Liver (tissue), 9 donors: ENCODE data around the gene GLIPR2. TPM values are rescaled to one million over a fixed set of nuclear protein-coding genes. Genes with fewer than 3 reads are reported as not detected.

ENCODE experiments used
- DNase-seq: peaks from one replicate; pipeline ENCODE4 v3.0.0-alpha.2; 2017; ENCODE audit warnings: low spot score
- H3K27ac ChIP-seq, 2 donors: one replicate each; pipeline ENCODE4 v1.7.0; 2013; ENCODE audit warnings: inconsistent platforms in 2 of 2, low read length in 2 of 2, control low read depth in 1 of 2, low read depth in 1 of 2, mild to moderate bottlenecking in 1 of 2
- H3K27me3 ChIP-seq, 4 donors: one replicate each; pipeline versions ENCODE4 v1.6.1 to v1.7.0; 2013; ENCODE audit warnings: low read length in 3 of 4, inconsistent platforms in 1 of 4, mild to moderate bottlenecking in 1 of 4, moderate library complexity in 1 of 4; ENCODE audit not compliant: control insufficient read depth in 4 of 4, insufficient read depth in 4 of 4
- H3K36me3 ChIP-seq, 4 donors: one replicate each; pipeline versions ENCODE4 v1.6.1 to v1.7.0; 2013; ENCODE audit warnings: low read length in 3 of 4, mild to moderate bottlenecking in 3 of 4, low read depth in 1 of 4, moderate library complexity in 1 of 4; ENCODE audit not compliant: control insufficient read depth in 4 of 4, insufficient read depth in 3 of 4
- H3K4me1 ChIP-seq, 4 donors: one replicate each; pipeline versions ENCODE4 v1.6.1 to v1.7.0; 2013; ENCODE audit warnings: low read length in 3 of 4, mild to moderate bottlenecking in 3 of 4, moderate library complexity in 1 of 4; ENCODE audit not compliant: control insufficient read depth in 4 of 4, insufficient read depth in 4 of 4
- H3K4me3 ChIP-seq, 3 donors: one replicate each; pipeline versions ENCODE4 v1.6.1 to v1.7.0; 2013; ENCODE audit warnings: low read length in 3 of 3, control low read depth in 1 of 3, low read depth in 1 of 3, mild to moderate bottlenecking in 1 of 3
- H3K9ac ChIP-seq, 2 donors: one replicate each; pipeline ENCODE4 v1.7.0; 2013; ENCODE audit warnings: low read length in 2 of 2, mild to moderate bottlenecking in 2 of 2, moderate library complexity in 2 of 2, control low read depth in 1 of 2, low read depth in 1 of 2
- H3K9me3 ChIP-seq, 4 donors: one replicate each; pipeline versions ENCODE4 v1.6.1 to v1.7.0; 2013; ENCODE audit warnings: low read length in 3 of 4; ENCODE audit not compliant: control insufficient read depth in 4 of 4
- ATF3 ChIP-seq: IDR thresholded peaks from 2 replicates; pipeline ENCODE4 v1.6.1; 2016; ENCODE audit warnings: antibody characterized with exemption
- CTCF ChIP-seq: fragments of 150-350 bp; IDR thresholded peaks from 2 replicates; pipeline ENCODE4 v1.5.1; 2017; ENCODE audit warnings: improper control_type of control experiment, low read depth, low read length; ENCODE audit not compliant: missing input control
- EGR1 ChIP-seq, 2 donors: IDR thresholded peaks; 2 replicates each; pipeline ENCODE4 v1.6.1; 2016 to 2018; ENCODE audit warnings: antibody characterized with exemption in 2 of 2, low read depth in 2 of 2
- FOXA1 ChIP-seq: IDR thresholded peaks from 2 replicates; pipeline ENCODE4 v1.6.1; 2016; ENCODE audit warnings: antibody characterized with exemption
- FOXA2 ChIP-seq: IDR thresholded peaks from 2 replicates; pipeline ENCODE4 v1.6.1; 2016; ENCODE audit warnings: antibody characterized with exemption
- GABPA ChIP-seq, 2 donors: IDR thresholded peaks in 1 of 2; conservative IDR thresholded peaks in 1 of 2; 2 replicates each; pipeline ENCODE4 v1.6.1; 2016; ENCODE audit warnings: antibody characterized with exemption in 2 of 2, mild to moderate bottlenecking in 1 of 2, moderate library complexity in 1 of 2
- HNF4A ChIP-seq, 2 donors: conservative IDR thresholded peaks; 2 replicates each; pipeline ENCODE4 v1.6.1; 2016; ENCODE audit warnings: antibody characterized with exemption in 2 of 2, mild to moderate bottlenecking in 2 of 2
- HNF4G ChIP-seq: IDR thresholded peaks from 2 replicates; pipeline ENCODE4 v1.6.1; 2016; ENCODE audit warnings: antibody characterized with exemption
- JUND ChIP-seq, 2 donors: IDR thresholded peaks; 2 replicates each; pipeline ENCODE4 v1.6.1; 2016; ENCODE audit warnings: antibody characterized with exemption in 2 of 2
- MAX ChIP-seq: IDR thresholded peaks from 2 replicates; pipeline ENCODE4 v1.6.1; 2016; ENCODE audit warnings: antibody characterized with exemption
- NR2F2 ChIP-seq: IDR thresholded peaks from 2 replicates; pipeline ENCODE4 v1.6.1; 2016; ENCODE audit warnings: antibody characterized with exemption
- RAD21 ChIP-seq, 2 donors: IDR thresholded peaks; 2 replicates each; pipeline ENCODE4 v1.6.1; 2016; ENCODE audit warnings: antibody characterized with exemption in 2 of 2, mild to moderate bottlenecking in 2 of 2
- REST ChIP-seq: IDR thresholded peaks from 2 replicates; pipeline ENCODE4 v1.6.1; 2016; ENCODE audit warnings: antibody characterized with exemption, mild to moderate bottlenecking
- RXRA ChIP-seq, 2 donors: IDR thresholded peaks; 2 replicates each; pipeline ENCODE4 v1.6.1; 2017 to 2018; ENCODE audit warnings: antibody characterized with exemption in 2 of 2, mild to moderate bottlenecking in 1 of 2
- SP1 ChIP-seq: IDR thresholded peaks from 2 replicates; pipeline ENCODE4 v1.6.1; 2018; ENCODE audit warnings: antibody characterized with exemption, mild to moderate bottlenecking
- TAF1 ChIP-seq: conservative IDR thresholded peaks from 2 replicates; pipeline ENCODE4 v1.6.1; 2016; ENCODE audit warnings: antibody characterized with exemption, mild to moderate bottlenecking
- ZBTB33 ChIP-seq: IDR thresholded peaks from 2 replicates; pipeline ENCODE4 v1.6.1; 2016; ENCODE audit warnings: antibody characterized with exemption
- WGBS: extraction: QIAGEN DNeasy Blood & Tissue Kit; methylation state at CpG from one replicate; pipeline ENCODE4 v1.1.7; 2013; 5-methylcytosine and 5-hydroxymethylcytosine counted together
- polyA plus RNA-seq, 2 donors: library from polyadenylated mRNA; stranded (reverse) in 1 of 2; unstranded in 1 of 2; fragments of 200-250 nt in 1 of 2; fragments of >200 nt in 1 of 2; fragmentation: Nextera tagmentation in 1 of 2; extraction: Ambion mirVana in 1 of 2; gene quantifications; one replicate each; pipeline versions ENCODE4 v1.2.1 to v1.2.3, GENCODE V29; 2013 to 2015
- total RNA-seq, 2 donors: library from RNA; depleted of rRNA; stranded (reverse); fragments of >200 nt; gene quantifications; one replicate each; pipeline ENCODE4 v1.2.3, GENCODE V29; 2014
- donor health status: healthy.
- donor health status: healthy.
- donor health status: healthy.
- donor health status: healthy.
- donor health status: healthy.

GLIPR2 gene
- total and polyA plus RNA-seq, 4 donors = 1.7 to 17.6 (median 2.9) TPM

GRCh38 chr9:36127652-36128244 is 8.8 kb upstream of the GLIPR2 start:
- H3K27ac ChIP-seq = no peak overlapping the region
- TF ChIP-seq CTCF = no peak
- no peak for TF ChIP-seq HNF4A (conservative IDR thresholded peaks at IDR 0.05)
- no peak for TF ChIP-seq NR2F2
- TF ChIP-seq REST = no peak
- no peak for TF ChIP-seq TAF1
- TF ChIP-seq FOXA2 = no peak
- no peak for TF ChIP-seq ZBTB33
- no peak for TF ChIP-seq MAX
- TF ChIP-seq RAD21 (IDR thresholded peaks at IDR 0.05) = no peak
- no peak for TF ChIP-seq GABPA (IDR thresholded peaks at IDR 0.05 in 1 of 2, conservative IDR thresholded peaks at IDR 0.05 in 1 of 2)
- no peak for TF ChIP-seq FOXA1
- TF ChIP-seq RXRA (IDR thresholded peaks at IDR 0.05) = no peak
- no peak for TF ChIP-seq JUND (IDR thresholded peaks at IDR 0.05)
- no peak for TF ChIP-seq ATF3
- TF ChIP-seq SP1 = no peak
- no peak for TF ChIP-seq HNF4G
- TF ChIP-seq EGR1 (IDR thresholded peaks at IDR 0.05; ENCODE audit: low read depth in 2 of 2) = no peak
- DNase-seq = no peak
- H3K36me3 ChIP-seq = no peaks in the 10 kb centered on the region
- H3K9me3 ChIP-seq = no peaks in the 10 kb centered on the region
- H3K27me3 ChIP-seq = no peaks in the 10 kb centered on the region
- H3K4me3 ChIP-seq = no peak overlapping the region
- WGBS = 73% methylated on average over 5 of the region's 5 CpGs
- H3K4me1 ChIP-seq = peaks cover 0 to 3% (median 0%) of the 10 kb centered on the region in 4 donors
- no peak overlapping the region for H3K9ac ChIP-seq
